GM19238 (cell line): ENCODE results near the gene FBH1.
"Not testable (repeated sequence)": the region's sequence is repeated elsewhere in the genome, so short reads cannot be mapped to it uniquely, and the experiment has no call there.

Experiments
- DNase-seq: peaks from one replicate; pipeline ENCODE4 v3.0.0; 2011; ENCODE audit warnings: low spot score; ENCODE audit not compliant: insufficient read length

Gene FBH1

GRCh38 chr10:5938291-5938690, 48.2 kb downstream of the FBH1 start:
- no peak for DNase-seq

GRCh38 chr10:5940807-5941218, 50.8 kb downstream of the FBH1 start:
- DNase-seq: no peak

GRCh38 chr10:5941579-5941978, 51.5 kb downstream of the FBH1 start:
- DNase-seq: no peak

DNA sequence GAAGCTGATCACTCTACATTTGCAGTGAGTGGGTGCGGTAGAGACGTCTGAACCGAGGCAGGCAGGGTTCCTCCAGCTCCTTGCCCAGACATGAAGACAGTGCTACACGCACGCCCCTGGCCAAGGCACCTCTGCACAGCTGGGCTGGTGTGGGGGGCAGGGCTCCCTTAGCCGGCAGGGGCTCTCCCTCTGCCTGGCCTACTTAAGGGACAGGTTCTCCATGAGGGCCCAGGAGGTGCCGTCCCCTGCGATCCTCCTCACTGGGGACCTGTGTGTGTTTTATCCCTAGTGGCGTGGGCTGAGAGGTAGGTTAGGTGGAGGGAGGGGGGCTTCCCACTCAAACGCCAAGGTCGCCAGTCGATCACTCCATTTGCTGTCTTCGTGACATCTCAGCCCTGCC, 52.0 kb downstream of the FBH1 start:
- DNase-seq: no peak

DNA sequence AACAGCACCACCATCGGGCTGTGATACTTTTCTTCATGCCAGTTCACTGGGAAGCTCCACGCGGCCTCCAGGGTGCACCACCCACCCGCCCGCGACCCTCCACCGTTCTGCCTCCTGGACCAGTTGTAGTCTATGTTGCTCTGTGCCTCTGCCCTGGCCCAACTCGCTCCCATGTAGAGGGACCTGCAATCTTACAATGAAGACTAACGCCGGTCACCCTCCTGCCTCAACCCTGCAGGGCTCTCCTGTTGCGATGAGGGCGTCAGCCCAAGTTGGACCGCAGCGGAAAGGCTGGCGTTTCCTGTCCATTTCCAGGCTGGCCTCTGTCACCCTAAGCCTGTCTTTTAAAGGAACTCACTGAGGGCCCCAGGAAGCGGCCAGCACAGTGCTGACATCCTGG, 52.4 kb downstream of the FBH1 start:
- no peak for DNase-seq

- no peak for DNase-seq
Measured at GRCh38 chr10:5943536-5943935, 53.5 kb downstream of the FBH1 start.

- DNase-seq: no peak
Measured at GRCh38 chr10:5944389-5945189, 54.5 kb downstream of the FBH1 start.

- DNase-seq: no peak
Measured at GRCh38 chr10:5945190-5945509, 55.1 kb downstream of the FBH1 start.

- DNase-seq: no peak
Measured at GRCh38 chr10:5945561-5946418, 55.7 kb downstream of the FBH1 start.

DNA sequence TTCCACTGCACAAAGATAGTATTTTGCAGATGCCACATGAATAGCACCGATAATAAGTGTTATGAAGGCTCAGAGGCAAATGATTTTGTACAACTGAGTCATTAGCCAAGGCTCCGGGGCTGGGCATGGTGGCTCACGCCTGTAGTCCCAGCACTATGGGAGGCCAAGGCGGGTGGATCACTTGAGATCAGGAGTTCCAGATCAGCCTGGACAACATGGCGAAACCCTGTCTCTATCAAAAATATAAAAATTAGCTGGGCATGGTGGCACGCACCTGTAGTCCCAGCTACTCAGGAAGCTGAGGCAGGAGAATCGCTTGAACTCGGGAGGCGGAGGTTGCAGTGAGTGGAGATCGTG, 56.4 kb downstream of the FBH1 start:
- DNase-seq: not testable (repeated sequence)

DNA sequence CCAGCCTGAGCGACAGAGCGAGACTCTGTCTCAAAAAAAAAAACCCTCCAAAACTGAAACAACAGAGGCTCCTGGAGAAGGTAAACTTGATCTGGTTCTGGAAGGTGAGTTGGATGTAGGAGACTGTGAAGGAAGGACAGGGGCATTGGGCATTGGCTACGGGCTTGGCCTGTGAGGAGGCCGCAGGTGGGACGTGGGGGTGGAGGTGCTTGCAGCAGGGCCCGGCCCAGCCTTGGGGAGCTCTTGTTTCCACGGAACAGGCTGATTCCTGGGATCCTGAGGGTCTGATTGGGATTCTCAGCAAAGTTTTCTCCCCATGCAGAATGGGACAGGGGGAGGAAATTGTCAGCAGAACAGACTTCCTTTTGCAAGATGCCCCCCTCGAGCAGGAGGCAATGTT, 56.7 kb downstream of the FBH1 start:
- no peak for DNase-seq

- DNase-seq: no peak
Measured at GRCh38 chr10:5947471-5948207, 57.6 kb downstream of the FBH1 start.

DNA sequence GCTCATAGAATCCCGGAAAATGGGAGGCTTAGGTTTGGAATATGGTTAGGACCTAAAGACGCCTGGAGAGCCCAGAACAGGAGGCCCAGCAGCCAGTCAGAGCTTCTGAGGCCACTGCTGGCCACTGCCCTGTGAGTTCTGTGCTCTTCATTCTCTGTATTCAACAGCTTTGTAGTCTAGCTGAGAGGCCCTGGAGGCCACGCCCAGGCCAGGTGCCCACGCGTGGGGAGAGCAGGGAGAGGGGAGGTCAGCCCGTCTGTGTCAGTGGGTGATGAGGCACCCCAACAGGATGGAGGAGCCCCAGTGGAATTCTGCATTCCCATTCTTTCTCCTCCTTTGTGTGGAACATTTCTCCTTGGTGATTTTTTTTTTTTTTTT, 58.2 kb downstream of the FBH1 start:
- DNase-seq: no peak

- DNase-seq: no peak
Measured at GRCh38 chr10:5949009-5949759, 59.1 kb downstream of the FBH1 start.

DNA sequence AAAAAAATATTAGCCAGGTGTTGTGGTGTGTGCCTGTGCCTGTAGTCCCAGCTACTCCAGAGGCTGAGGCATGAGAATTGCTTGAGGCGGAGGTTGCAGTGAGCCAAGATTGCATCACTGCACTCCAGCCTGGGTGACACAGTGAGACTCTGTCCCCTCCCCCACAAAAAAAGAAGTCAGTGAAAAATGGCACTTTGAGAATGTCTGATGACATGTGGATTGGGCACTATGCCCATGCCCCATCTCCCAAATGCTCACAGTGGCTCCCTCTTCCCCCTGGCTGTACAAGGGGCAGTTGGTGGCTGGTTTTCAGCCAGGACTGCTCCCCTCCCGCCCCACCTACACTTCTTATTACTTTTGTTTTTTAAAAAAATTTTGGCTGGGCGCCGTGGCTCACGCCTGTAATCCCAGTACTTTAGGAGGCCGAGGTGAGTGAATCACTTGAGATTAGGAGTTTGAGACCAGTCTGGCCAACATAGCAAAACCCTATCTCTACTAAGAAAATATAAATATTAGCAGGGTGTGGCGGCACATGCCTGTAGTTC, 61.2 kb downstream of the FBH1 start:
- DNase-seq: no peak

DNA sequence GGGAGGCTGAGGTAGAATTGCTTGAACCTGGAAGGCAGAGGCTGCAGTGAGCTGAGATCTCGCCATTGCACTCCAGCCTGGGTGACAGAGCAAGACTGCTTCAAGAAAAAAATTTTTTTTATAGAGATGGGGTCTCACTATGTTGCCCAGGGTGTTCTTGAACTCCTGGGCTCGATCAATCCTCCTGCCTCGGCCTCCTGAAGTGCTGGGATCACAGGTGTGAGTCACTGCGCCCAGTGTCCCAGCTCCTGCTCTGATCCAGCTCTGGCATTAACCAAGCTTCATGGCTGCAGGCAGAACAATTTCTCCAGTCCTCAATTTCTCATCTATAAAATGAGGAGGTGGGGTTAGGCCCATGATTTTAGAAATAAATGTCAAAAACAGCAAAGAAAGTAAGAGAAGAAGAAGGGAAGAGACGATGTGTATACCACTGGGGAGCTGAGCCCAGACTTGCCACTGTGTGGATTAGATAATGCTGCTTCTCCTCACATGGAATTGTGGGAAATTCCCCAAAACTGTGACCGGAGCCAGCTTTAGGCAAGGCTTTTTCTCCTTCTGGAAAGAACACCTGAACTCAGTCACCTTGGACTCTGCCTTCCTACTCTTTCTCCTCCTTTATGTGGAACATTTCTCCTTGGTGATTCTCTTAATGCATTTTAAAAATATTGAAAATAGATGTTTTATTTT, 61.8 kb downstream of the FBH1 start:
- DNase-seq: no peak

- DNase-seq: no peak
Measured at GRCh38 chr10:5952731-5953385, 62.8 kb downstream of the FBH1 start.

DNA sequence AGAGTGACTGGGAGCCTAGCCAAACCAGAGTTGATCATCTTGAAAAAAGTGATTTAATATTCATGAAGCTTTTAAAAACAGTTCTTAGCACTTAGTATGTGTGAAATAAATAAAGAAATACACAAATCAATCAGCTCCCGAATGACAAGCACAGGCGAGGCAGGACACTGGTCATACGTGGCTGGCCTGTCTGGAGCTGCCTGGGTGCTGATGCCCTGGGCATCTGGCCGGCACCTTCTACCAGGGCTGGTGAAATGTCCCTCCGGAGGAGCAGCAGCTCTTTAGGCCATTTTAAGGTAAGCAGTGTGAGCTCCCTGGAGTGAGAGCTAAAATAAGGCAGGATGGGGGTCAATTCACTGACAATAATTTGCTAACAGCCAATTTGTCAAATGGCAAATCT, 63.6 kb downstream of the FBH1 start:
- no peak for DNase-seq

- DNase-seq: no peak
Measured at GRCh38 chr10:5956146-5956936, 66.3 kb downstream of the FBH1 start.
